HEK293 (cell line): ENCODE data around the gene NAV2.

Source experiments
- CTCF ChIA-PET: fragments of 350-600 bp; formaldehyde crosslinking; extraction: SDS; loops from one replicate; lab custom pipeline; 2021; ENCODE audit warnings: antibody characterized with exemption; lab: Yijun Ruan, JAX
- POLR2A ChIA-PET: fragments of 300-600 bp; formaldehyde crosslinking; extraction: SDS; loops from one replicate; lab custom pipeline; 2020; ENCODE audit warnings: antibody characterized with exemption, inconsistent platforms; lab: Yijun Ruan, JAX
- H3K27ac ChIP-seq: fragments of 200-500 bp; sonication (Bioruptor generic); 2 replicates; pipeline ENCODE4 v1.5.1; 2014; ENCODE audit warnings: low read depth, low read length, control low read depth, inconsistent platforms; ENCODE audit errors: extremely low read depth
- H3K36me3 ChIP-seq, 2 experiments: fragments of 200-500 bp in 1 of 2; sonication (Bioruptor generic) in 1 of 2; 1 replicate in 1 of 2; 2 replicates in 1 of 2; pipeline ENCODE4 v1.5.1; 2014 to 2017; ENCODE audit warnings: inconsistent platforms in 2 of 2, low read length in 2 of 2; ENCODE audit not compliant: control insufficient read depth in 2 of 2, insufficient read depth in 1 of 2
- H3K4me1 ChIP-seq: fragments of 200-500 bp; sonication (Bioruptor generic); 2 replicates; pipeline ENCODE4 v1.5.1; 2014; ENCODE audit warnings: mild to moderate bottlenecking, low read length, inconsistent platforms; ENCODE audit not compliant: control insufficient read depth, insufficient read depth
- H3K4me3 ChIP-seq: 2 replicates; pipeline ENCODE4 v1.5.1; 2011; ENCODE audit warnings: low read depth, mild to moderate bottlenecking, control low read depth, low read length, moderate library complexity
- H3K9me3 ChIP-seq: fragments of 200-500 bp; sonication (Bioruptor generic); 2 replicates; pipeline ENCODE4 v1.5.1; 2014; ENCODE audit warnings: low read depth, low read length, inconsistent platforms; ENCODE audit not compliant: control insufficient read depth, insufficient read depth
- AEBP2 ChIP-seq: fragments of 450-650 bp; formaldehyde crosslinking; IDR thresholded peaks from 2 replicates; pipeline ENCODE4 v1.5.1; 2016; ENCODE audit warnings: missing biosample characterization, missing genetic modification characterization, borderline replicate concordance
- BCL6B ChIP-seq: fragments of 450-650 bp; formaldehyde crosslinking; IDR thresholded peaks from 2 replicates; pipeline ENCODE4 v1.5.1; 2017; ENCODE audit warnings: missing biosample characterization, missing genetic modification characterization
- IKZF3 ChIP-seq: fragments of 450-650 bp; IDR thresholded peaks from 2 replicates; pipeline ENCODE4 v1.5.0; 2018; ENCODE audit warnings: missing biosample characterization, mild to moderate bottlenecking, missing genetic modification characterization, moderate library complexity
- MEIS1 ChIP-seq: sonication (generic); formaldehyde crosslinking; IDR thresholded peaks from 2 replicates; pipeline ENCODE4 v1.8.1; 2022; ENCODE audit warnings: missing genetic modification reagents, mild to moderate bottlenecking, borderline replicate concordance
- SP7 ChIP-seq: fragments of 450-650 bp; formaldehyde crosslinking; IDR thresholded peaks from 2 replicates; pipeline ENCODE4 v1.5.1; 2016; ENCODE audit warnings: missing biosample characterization, missing genetic modification characterization
- WT1 ChIP-seq: fragments of 450-650 bp; formaldehyde crosslinking; IDR thresholded peaks from 2 replicates; pipeline ENCODE4 v1.5.1; 2016; ENCODE audit warnings: missing biosample characterization, missing genetic modification characterization
- ZBTB17 ChIP-seq: fragments of 450-650 bp; formaldehyde crosslinking; IDR thresholded peaks from 2 replicates; pipeline ENCODE4 v1.5.1; 2016; ENCODE audit warnings: missing biosample characterization, missing genetic modification characterization
- ZNF133 ChIP-seq: fragments of 450-650 bp; formaldehyde crosslinking; IDR thresholded peaks from 2 replicates; pipeline ENCODE4 v1.5.1; 2016; ENCODE audit warnings: missing biosample characterization, missing genetic modification characterization
- ZNF140 ChIP-seq: fragments of 450-650 bp; formaldehyde crosslinking; IDR thresholded peaks from 2 replicates; pipeline ENCODE4 v1.5.1; 2016; ENCODE audit warnings: missing biosample characterization, missing genetic modification characterization
- ZNF19 ChIP-seq: fragments of 450-650 bp; formaldehyde crosslinking; IDR thresholded peaks from 2 replicates; pipeline ENCODE4; 2016; ENCODE audit warnings: missing biosample characterization, missing genetic modification characterization, low read depth
- ZNF274 ChIP-seq, 2 experiments: fragments of 200-500 bp in 1 of 2; fragments of 450-650 bp in 1 of 2; sonication (Bioruptor generic) in 1 of 2; formaldehyde crosslinking in 1 of 2; IDR thresholded peaks; 2 replicates each; pipeline versions ENCODE4 v1.5.1 to v1.6.1; 2014 to 2016; ENCODE audit warnings: borderline replicate concordance in 1 of 2, inconsistent platforms in 1 of 2, low read length in 1 of 2, missing biosample characterization in 1 of 2, missing genetic modification characterization in 1 of 2
- ZNF302 ChIP-seq: fragments of 450-650 bp; formaldehyde crosslinking; IDR thresholded peaks from 2 replicates; pipeline ENCODE4 v1.5.1; 2016; ENCODE audit warnings: missing biosample characterization, missing genetic modification characterization, low read depth
- ZNF404 ChIP-seq: fragments of 450-650 bp; formaldehyde crosslinking; IDR thresholded peaks from 2 replicates; pipeline ENCODE4 v1.5.1; 2017; ENCODE audit warnings: missing biosample characterization, missing genetic modification characterization
- ZNF473 ChIP-seq: fragments of 450-650 bp; formaldehyde crosslinking; IDR thresholded peaks from 2 replicates; pipeline ENCODE4 v1.5.1; 2017; ENCODE audit warnings: missing biosample characterization, missing genetic modification characterization
- ZNF555 ChIP-seq: fragments of 450-650 bp; formaldehyde crosslinking; conservative IDR thresholded peaks from 2 replicates; pipeline ENCODE4 v1.5.1; 2017; ENCODE audit warnings: missing biosample characterization, mild to moderate bottlenecking, missing genetic modification characterization, inconsistent platforms
- ZNF670 ChIP-seq: fragments of 450-650 bp; formaldehyde crosslinking; IDR thresholded peaks from 2 replicates; pipeline ENCODE4 v1.5.1; 2016; ENCODE audit warnings: missing biosample characterization, missing genetic modification characterization, low read depth
- ZNF76 ChIP-seq: fragments of 450-650 bp; formaldehyde crosslinking; IDR thresholded peaks from 2 replicates; pipeline ENCODE4; 2016; ENCODE audit warnings: low read depth, missing biosample characterization, missing genetic modification characterization, borderline replicate concordance
- ZXDB ChIP-seq: fragments of 450-650 bp; formaldehyde crosslinking; IDR thresholded peaks from 2 replicates; pipeline ENCODE4 v1.5.1; 2016; ENCODE audit warnings: missing biosample characterization, missing genetic modification characterization
- TF ChIP-seq, protein P1 (sequence below): fragments of 450-650 bp; formaldehyde crosslinking; IDR thresholded peaks from 2 replicates; pipeline ENCODE4 v1.5.1; 2017; ENCODE audit warnings: missing biosample characterization, mild to moderate bottlenecking, missing genetic modification characterization, moderate library complexity
- TF ChIP-seq, protein P2 (sequence below): fragments of 450-650 bp; IDR thresholded peaks from 2 replicates; pipeline ENCODE4 v1.5.1; 2018; ENCODE audit warnings: missing biosample characterization, missing genetic modification characterization

The NAV2 gene

GRCh38 chr11:20117291-20117690 lies 404.7 kb downstream of the NAV2 start:
- H3K27ac ChIP-seq: no peak overlapping the region
- no peaks in the 10 kb centered on the region for H3K4me1 ChIP-seq
- no peaks in the 10 kb centered on the region for H3K9me3 ChIP-seq
- TF ChIP-seq BCL6B (tag by site-specific recombination): no peak
- no peak for TF ChIP-seq ZNF274 (IDR thresholded peaks at IDR 0.05; ENCODE audit: low read length)
- no peak for TF ChIP-seq ZNF274 (tag by site-specific recombination; IDR thresholded peaks at IDR 0.05; ENCODE audit: borderline replicate concordance)
- no peak for TF ChIP-seq ZNF140
- TF ChIP-seq AEBP2 (tag by site-specific recombination): no peak
- TF ChIP-seq, protein P1, sequence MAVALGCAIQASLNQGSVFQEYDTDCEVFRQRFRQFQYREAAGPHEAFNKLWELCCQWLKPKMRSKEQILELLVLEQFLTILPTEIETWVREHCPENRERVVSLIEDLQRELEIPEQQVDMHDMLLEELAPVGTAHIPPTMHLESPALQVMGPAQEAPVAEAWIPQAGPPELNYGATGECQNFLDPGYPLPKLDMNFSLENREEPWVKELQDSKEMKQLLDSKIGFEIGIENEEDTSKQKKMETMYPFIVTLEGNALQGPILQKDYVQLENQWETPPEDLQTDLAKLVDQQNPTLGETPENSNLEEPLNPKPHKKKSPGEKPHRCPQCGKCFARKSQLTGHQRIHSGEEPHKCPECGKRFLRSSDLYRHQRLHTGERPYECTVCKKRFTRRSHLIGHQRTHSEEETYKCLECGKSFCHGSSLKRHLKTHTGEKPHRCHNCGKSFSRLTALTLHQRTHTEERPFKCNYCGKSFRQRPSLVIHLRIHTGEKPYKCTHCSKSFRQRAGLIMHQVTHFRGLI (tag by site-specific recombination): no peak
- TF ChIP-seq ZNF473 (tag by site-specific recombination): no peak
- TF ChIP-seq ZNF555 (tag by site-specific recombination): no peak
- peaks cover 0 to 40% of the 10 kb centered on the region in 2 experiments; a peak in 1 of 3 replicates for H3K36me3 ChIP-seq
- ChIA-PET CTCF (interaction anchor here (0.6 to 8.6 kb wide), 3 partner anchors 11 to 165 kb away, joined by 3 to 70 read pairs (median 6); no protein-coding TSS in a partner anchor), POLR2A (no interaction called here)
- no peak overlapping the region for H3K4me3 ChIP-seq

GRCh38 chr11:20118209-20118608 lies 405.6 kb downstream of the NAV2 start:
- H3K4me1 ChIP-seq: no peaks in the 10 kb centered on the region
- H3K4me3 ChIP-seq: no peak overlapping the region
- H3K36me3 ChIP-seq: peaks cover 0 to 40% of the 10 kb centered on the region in 2 experiments; a peak in 1 of 3 replicates
- POLR2A ChIA-PET: no interaction called here
- CTCF ChIA-PET: interaction anchor here (2.0 to 8.6 kb wide), 2 partner anchors 10 to 166 kb away, joined by 6 to 70 read pairs; no protein-coding TSS in a partner anchor
- H3K27ac ChIP-seq: no peak overlapping the region
- H3K9me3 ChIP-seq: no peaks in the 10 kb centered on the region
- TF ChIP-seq ZNF670 (tag by site-specific recombination): no peak
- TF ChIP-seq ZNF19 (tag by site-specific recombination): no peak
- no peak for TF ChIP-seq SP7 (tag by site-specific recombination)
- TF ChIP-seq ZBTB17 (tag by site-specific recombination): no peak
- TF ChIP-seq ZNF302 (tag by site-specific recombination): no peak
- TF ChIP-seq WT1 (tag by site-specific recombination): no peak
- TF ChIP-seq ZNF133 (tag by site-specific recombination): no peak
- TF ChIP-seq, protein P2, sequence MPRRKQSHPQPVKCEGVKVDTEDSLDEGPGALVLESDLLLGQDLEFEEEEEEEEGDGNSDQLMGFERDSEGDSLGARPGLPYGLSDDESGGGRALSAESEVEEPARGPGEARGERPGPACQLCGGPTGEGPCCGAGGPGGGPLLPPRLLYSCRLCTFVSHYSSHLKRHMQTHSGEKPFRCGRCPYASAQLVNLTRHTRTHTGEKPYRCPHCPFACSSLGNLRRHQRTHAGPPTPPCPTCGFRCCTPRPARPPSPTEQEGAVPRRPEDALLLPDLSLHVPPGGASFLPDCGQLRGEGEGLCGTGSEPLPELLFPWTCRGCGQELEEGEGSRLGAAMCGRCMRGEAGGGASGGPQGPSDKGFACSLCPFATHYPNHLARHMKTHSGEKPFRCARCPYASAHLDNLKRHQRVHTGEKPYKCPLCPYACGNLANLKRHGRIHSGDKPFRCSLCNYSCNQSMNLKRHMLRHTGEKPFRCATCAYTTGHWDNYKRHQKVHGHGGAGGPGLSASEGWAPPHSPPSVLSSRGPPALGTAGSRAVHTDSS: no peak
- no peak for TF ChIP-seq ZNF76
- no peak for TF ChIP-seq ZXDB (tag by site-specific recombination)
- TF ChIP-seq ZNF404 (tag by site-specific recombination): no peak
- TF ChIP-seq MEIS1 (CRISPR knock-in tag): no peak
- TF ChIP-seq IKZF3 (tag by site-specific recombination): no peak
- TF ChIP-seq, all 188 proteins: peak for 0
